ENCODE results near the gene SUSD4. TPM values are rescaled to one million over a fixed set of nuclear protein-coding genes. Genes with fewer than 3 reads are reported as not detected.
"Not testable (repeated sequence)": the region's sequence is repeated elsewhere in the genome, so short reads cannot be mapped to it uniquely, and the experiment has no call there.

The SUSD4 gene
- polyA plus RNA-seq, 1 of the 3 experiments (the other 2 are of a cell fraction), result 0.31 TPM

DNA sequence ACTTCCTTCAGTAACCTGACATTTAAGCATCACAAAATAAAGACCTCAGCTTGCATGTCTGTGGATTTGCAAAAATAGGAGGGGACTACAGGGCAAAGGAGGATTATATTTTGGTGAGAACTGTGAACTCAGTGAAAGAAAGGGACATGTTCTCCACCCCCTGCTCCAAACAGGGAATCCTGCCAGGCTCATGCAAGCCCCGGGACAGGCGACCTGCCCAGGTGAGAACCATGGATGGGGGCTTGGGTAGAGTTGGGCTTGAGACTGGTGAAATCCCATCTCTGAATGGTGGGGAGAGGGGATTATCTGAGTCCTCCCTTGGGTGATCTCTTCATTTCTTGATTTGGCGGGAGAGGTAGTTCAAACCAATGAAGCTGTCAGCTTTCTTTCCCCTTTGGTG is 110.1 kb downstream of the SUSD4 start:
- H3K4me2 ChIP-seq, result no peak overlapping the region
- 40% methylated on average over 3 of the region's 3 CpGs for WGBS (ENCODE audit: low lambda C conversion rate)
- ChIA-PET CTCF (no interaction called here), POLR2A (no interaction called here)
- H3K9me2 ChIP-seq, result no peaks in the 10 kb centered on the region
- no peaks in the 10 kb centered on the region for H3K36me3 ChIP-seq (replicated peaks in 1 of 2; ENCODE audit: control insufficient read depth in 1 of 2, insufficient read depth in 2 of 2, low read length in 1 of 2)
- H3K27ac ChIP-seq (ENCODE audit: low read depth in 2 of 2, low read length in 1 of 2), result no peak overlapping the region
- H3K9me3 ChIP-seq, result no peaks in the 10 kb centered on the region
- H3K4me3 ChIP-seq (ENCODE audit: low read depth in 2 of 2, low read length in 1 of 2), result no peak overlapping the region
- DNase-seq, result no peak
- H3K79me2 ChIP-seq (ENCODE audit: insufficient read depth), result no peaks in the 10 kb centered on the region
- H3K4me1 ChIP-seq (ENCODE audit: control insufficient read depth in 1 of 2, insufficient read depth in 2 of 2, low read depth in 1 of 2, low read length in 1 of 2), result no peaks in the 10 kb centered on the region
- H4K20me1 ChIP-seq (ENCODE audit: insufficient read depth), result no peaks in the 10 kb centered on the region
- TF ChIP-seq RCOR1 (IDR thresholded peaks at IDR 0.05; ENCODE audit: low read length), result no peak
- no peaks in the 10 kb centered on the region for H3F3A ChIP-seq (replicated peaks; ENCODE audit: insufficient read depth)
- H3K9ac ChIP-seq, result no peak overlapping the region
- H2AFZ ChIP-seq (ENCODE audit: low read depth), result no peak overlapping the region
- peaks cover 15% of the 10 kb centered on the region; the same call in 1 of the 2 replicates for H3K27me3 ChIP-seq (ENCODE audit: insufficient read depth)

DNA sequence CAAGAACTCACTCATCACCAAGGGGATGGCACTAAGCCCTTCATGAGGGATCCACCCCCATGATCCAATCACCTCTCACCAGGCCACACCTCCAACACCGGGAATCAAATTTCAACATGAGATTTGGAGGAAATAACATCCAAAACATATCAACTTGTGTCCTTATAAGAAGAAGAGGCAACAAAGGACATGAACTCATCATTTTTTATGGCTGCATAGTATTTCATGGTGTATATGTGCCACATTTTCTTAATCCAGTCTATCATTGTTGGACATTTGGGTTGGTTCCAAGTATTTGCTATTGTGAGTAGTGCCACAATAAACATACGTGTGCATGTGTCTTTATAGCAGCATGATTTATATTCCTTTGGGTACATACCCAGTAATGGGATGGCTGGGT is 112.6 kb downstream of the SUSD4 start:
- H3K9ac ChIP-seq; H3K4me2 ChIP-seq; H3K4me1 ChIP-seq (ENCODE audit: control insufficient read depth in 1 of 2, insufficient read depth in 2 of 2, low read depth in 1 of 2, low read length in 1 of 2); H3F3A ChIP-seq (replicated peaks; ENCODE audit: insufficient read depth); H4K20me1 ChIP-seq (ENCODE audit: insufficient read depth); H3K9me3 ChIP-seq; H3K9me2 ChIP-seq; H3K79me2 ChIP-seq (ENCODE audit: insufficient read depth); H2AFZ ChIP-seq (ENCODE audit: low read depth); H3K4me3 ChIP-seq (ENCODE audit: low read depth in 2 of 2, low read length in 1 of 2); POLR2A ChIA-PET; H3K36me3 ChIP-seq (replicated peaks in 1 of 2; ENCODE audit: control insufficient read depth in 1 of 2, insufficient read depth in 2 of 2, low read length in 1 of 2); CTCF ChIA-PET; DNase-seq; H3K27ac ChIP-seq (ENCODE audit: low read depth in 2 of 2, low read length in 1 of 2): not testable (repeated sequence)
- H3K27me3 ChIP-seq (ENCODE audit: insufficient read depth), result peaks cover 19% of the 10 kb centered on the region; the same call in 1 of the 2 replicates
- WGBS (ENCODE audit: low lambda C conversion rate), result 32% methylated on average over 2 of the region's 2 CpGs

DNA sequence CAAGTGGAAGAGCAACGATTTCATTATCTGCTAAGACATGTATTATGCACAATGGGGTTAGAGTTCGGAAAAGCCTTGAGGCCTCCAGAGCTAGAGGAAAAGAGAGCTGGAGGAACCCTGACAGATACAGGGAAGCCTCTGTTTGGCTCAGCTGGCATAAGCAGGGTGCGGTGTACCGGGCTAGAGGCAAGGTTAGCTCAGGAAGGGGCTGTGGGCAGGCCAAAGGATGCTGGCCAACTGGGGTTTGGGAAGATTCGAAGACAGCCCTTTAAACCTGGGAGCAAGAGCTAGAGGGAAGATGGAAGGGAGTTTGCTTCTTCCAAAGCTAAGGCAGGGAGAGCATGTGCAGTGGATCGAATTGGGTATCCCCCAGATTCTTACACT is 113.4 kb downstream of the SUSD4 start:
- no peak overlapping the region for H2AFZ ChIP-seq (ENCODE audit: low read depth)
- H3F3A ChIP-seq (replicated peaks; ENCODE audit: insufficient read depth), result no peaks in the 10 kb centered on the region
- H3K9me3 ChIP-seq, result no peaks in the 10 kb centered on the region
- TF ChIP-seq RXRA (IDR thresholded peaks at IDR 0.05; ENCODE audit: borderline replicate concordance, low read depth) (no peak), GATA2 (CRISPR knock-in tag; IDR thresholded peaks at IDR 0.05) (no peak), JUND (IDR thresholded peaks at IDR 0.05) (no peak), RAD21 (IDR thresholded peaks at IDR 0.05; ENCODE audit: low read length) (no peak), NFIC (IDR thresholded peaks at IDR 0.05; ENCODE audit: borderline replicate concordance) (no peak), SIN3A (IDR thresholded peaks at IDR 0.05; ENCODE audit: borderline replicate concordance, low read depth, low read length) (no peak), TCF12 (IDR thresholded peaks at IDR 0.05) (no peak), EZH2phosphoT487 (IDR thresholded peaks at IDR 0.05; ENCODE audit: borderline replicate concordance, low read depth) (no peak), MXI1 (IDR thresholded peaks at IDR 0.05; ENCODE audit: low read depth, low read length) (no peak)
- TF ChIP-seq, protein P1, sequence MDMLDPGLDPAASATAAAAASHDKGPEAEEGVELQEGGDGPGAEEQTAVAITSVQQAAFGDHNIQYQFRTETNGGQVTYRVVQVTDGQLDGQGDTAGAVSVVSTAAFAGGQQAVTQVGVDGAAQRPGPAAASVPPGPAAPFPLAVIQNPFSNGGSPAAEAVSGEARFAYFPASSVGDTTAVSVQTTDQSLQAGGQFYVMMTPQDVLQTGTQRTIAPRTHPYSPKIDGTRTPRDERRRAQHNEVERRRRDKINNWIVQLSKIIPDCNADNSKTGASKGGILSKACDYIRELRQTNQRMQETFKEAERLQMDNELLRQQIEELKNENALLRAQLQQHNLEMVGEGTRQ (IDR thresholded peaks at IDR 0.05; ENCODE audit: borderline replicate concordance, low read depth, low read length), result no peak
- H4K20me1 ChIP-seq (ENCODE audit: insufficient read depth), result no peaks in the 10 kb centered on the region
- H3K9ac ChIP-seq, result no peak overlapping the region
- H3K27me3 ChIP-seq (ENCODE audit: insufficient read depth), result peaks cover 19% of the 10 kb centered on the region; the same call in 1 of the 2 replicates
- ChIA-PET CTCF (no interaction called here), POLR2A (no interaction called here)
- no peaks in the 10 kb centered on the region for H3K4me1 ChIP-seq (ENCODE audit: control insufficient read depth in 1 of 2, insufficient read depth in 2 of 2, low read depth in 1 of 2, low read length in 1 of 2)
- H3K27ac ChIP-seq (ENCODE audit: low read depth in 2 of 2, low read length in 1 of 2), result no peak overlapping the region
- 47% methylated on average over 6 of the region's 6 CpGs for WGBS (ENCODE audit: low lambda C conversion rate)
- H3K4me3 ChIP-seq (ENCODE audit: low read depth in 2 of 2, low read length in 1 of 2), result no peak overlapping the region
- no peak overlapping the region for H3K4me2 ChIP-seq
- DNase-seq, result no peak
- no peaks in the 10 kb centered on the region for H3K79me2 ChIP-seq (ENCODE audit: insufficient read depth)
- H3K9me2 ChIP-seq, result no peaks in the 10 kb centered on the region
- H3K36me3 ChIP-seq (replicated peaks in 1 of 2; ENCODE audit: control insufficient read depth in 1 of 2, insufficient read depth in 2 of 2, low read length in 1 of 2), result no peaks in the 10 kb centered on the region

Data from SK-N-SH (cell line).